ENCODE data around the gene SSX4B. TPM values are rescaled to one million over a fixed set of nuclear protein-coding genes. Genes with fewer than 3 reads are reported as not detected.
"Not testable (repeated sequence)": the region's sequence is repeated elsewhere in the genome, so short reads cannot be mapped to it uniquely, and the experiment has no call there.

The SSX4B gene
- total RNA-seq, 4 donors from 2014 or later: not detected

- no peak for DNase-seq (ENCODE audit: low spot score in 2 of 2)
- 91 to 97% methylated on average over 8 of the region's 8 CpGs for WGBS, 2 donors
- no peak overlapping the region for H3K4me3 ChIP-seq (ENCODE audit: low read depth, poor library complexity, severe bottlenecking)
- intact Hi-C loops (cut with DNase I; ENCODE audit: low total_unique reads): no loop called here
- TF ChIP-seq CTCF (IDR thresholded peaks at IDR 0.05) (no peak), POLR2A (IDR thresholded peaks at IDR 0.05) (no peak)
Measured at GRCh38 chrX:48357681-48358080, 54.1 kb downstream of the SSX4B start.

DNA sequence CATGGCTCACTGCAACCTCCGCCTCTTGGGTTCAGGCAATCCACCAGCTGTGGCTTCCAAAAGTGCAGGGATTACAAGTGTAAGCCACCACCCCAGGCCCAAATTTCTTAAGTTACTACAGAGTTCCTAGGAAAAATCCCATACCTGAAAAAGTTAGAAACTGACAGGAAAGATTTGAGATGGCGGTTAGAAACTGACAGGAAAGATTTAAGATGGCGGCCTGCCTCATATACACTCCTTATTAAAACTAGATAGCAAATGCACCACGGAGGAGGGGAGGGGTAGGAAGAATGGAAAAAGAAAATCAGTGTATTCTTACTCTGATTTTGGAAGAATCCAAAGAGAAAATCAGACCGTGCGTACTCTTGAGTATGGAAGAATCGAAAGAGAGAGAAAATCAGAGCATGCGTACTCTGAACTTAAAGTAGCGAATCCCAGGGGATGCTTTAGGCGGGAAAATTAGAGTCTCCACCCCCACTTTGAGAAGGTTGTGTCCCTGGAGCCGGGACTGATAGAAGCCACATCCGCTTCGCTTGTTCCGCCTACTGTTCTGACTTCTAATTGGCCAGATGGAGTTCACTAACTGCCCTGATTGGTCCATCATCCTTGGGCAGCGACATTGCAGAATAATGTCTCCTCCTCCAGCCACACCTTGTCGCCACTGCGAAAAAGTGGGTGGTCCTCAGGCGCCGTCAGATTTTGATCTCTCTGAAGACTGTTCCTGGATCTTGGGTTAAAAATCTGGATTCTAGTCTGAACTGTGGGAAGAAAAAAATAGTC is 55.3 kb downstream of the SSX4B start, which contains the start of gene SSX3:
SSX3 (minus strand) TSS at position 389 of the 780 bp plus-strand sequence. CDS start 1,454 bp downstream, outside the sequence.
- H3K4me3 ChIP-seq (ENCODE audit: low read depth, poor library complexity, severe bottlenecking); intact Hi-C loops (cut with DNase I; ENCODE audit: low total_unique reads); DNase-seq (ENCODE audit: low spot score in 2 of 2): not testable (repeated sequence)
- 90 to 93% methylated on average over 19 of the region's 19 CpGs for WGBS, 2 donors

Other genes starting within 250 kb of the SSX4B start
- not detected for gene SSX5, start 215.2 kb downstream of the SSX4B start, total RNA-seq
- gene SSX1, start 156.6 kb downstream of the SSX4B start, total RNA-seq: not detected
- gene SSX3, start 55.3 kb downstream of the SSX4B start, total RNA-seq: not detected
- gene SSX4, start 28.4 kb downstream of the SSX4B start, total RNA-seq: not detected
- gene SLC38A5, start 58.3 kb upstream of the SSX4B start, total RNA-seq: 10 to 100 TPM; 21.8 to 34.2 (median 25.4) TPM
- 10 to 100 TPM; 29.8 to 46.4 (median 42.2) TPM for gene FTSJ1, start 64.2 kb upstream of the SSX4B start, total RNA-seq
- 10 to 100 TPM; 18.6 to 32.0 (median 23.2) TPM for gene PORCN, start 97.0 kb upstream of the SSX4B start, total RNA-seq
- 10 to 100 TPM; 43.5 to 87.0 (median 64.1) TPM for gene EBP, start 109.8 kb upstream of the SSX4B start, total RNA-seq
- gene TBC1D25, start 127.8 kb upstream of the SSX4B start, total RNA-seq: 10 to 100 TPM; 11.6 to 43.8 (median 16.2) TPM
- gene RBM3, start 162.5 kb upstream of the SSX4B start, total RNA-seq: 100 to 1,000 TPM; 162 to 207 (median 198) TPM
- 100 to 1,000 TPM in 3 of 4 donors, 10 to 100 TPM in 1; 87.8 to 143 (median 121) TPM for gene WDR13, start 185.5 kb upstream of the SSX4B start, total RNA-seq